Caco-2 (cell line): ENCODE data around the gene LRRC8B. TPM values are rescaled to one million over a fixed set of nuclear protein-coding genes. Genes with fewer than 3 reads are reported as not detected.

Experiments used
- BruUV-seq: library from RNA; stranded (reverse); fragments of 400-500 nt; replicated peaks from 2 replicates; lab custom pipeline; 2021; lab: Mats Ljungman, UMichigan
- CTCF ChIA-PET: fragments of 300-600 bp; sonication (Branson Sonifier 250); formaldehyde crosslinking; loops from one replicate; lab custom pipeline; 2022; ENCODE audit warnings: antibody characterized with exemption; lab: Charles Lee
- POLR2A ChIA-PET: fragments of 300-600 bp; sonication (Branson Sonifier 250); formaldehyde crosslinking; loops from one replicate; lab custom pipeline; 2022; ENCODE audit warnings: antibody characterized with exemption; lab: Charles Lee
- DNase-seq, 2 experiments: peaks; one replicate each; pipeline versions ENCODE4 v3.0.0 to v3.0.0-alpha.2; 2020 to 2022
- H3K27me3 ChIP-seq: replicated peaks from 2 replicates; pipeline ENCODE4 v1.6.0; 2011; ENCODE audit warnings: low read length; ENCODE audit not compliant: control insufficient read depth, insufficient read depth
- H3K36me3 ChIP-seq: 2 replicates; pipeline ENCODE4 v1.5.1; 2011; ENCODE audit warnings: low read length; ENCODE audit not compliant: control insufficient read depth, insufficient read depth
- H3K4me1 ChIP-seq: fragments of 250-450 bp; sonication (Bioruptor Pico); 2 replicates; pipeline ENCODE4 v1.5.1; 2020; ENCODE audit warnings: mild to moderate bottlenecking
- H3K4me3 ChIP-seq: 2 replicates; pipeline ENCODE4 v1.5.1; 2011; ENCODE audit warnings: low read depth, mild to moderate bottlenecking, control low read depth, low read length
- H3K9me3 ChIP-seq: fragments of 250-450 bp; sonication (Bioruptor Pico); 2 replicates; pipeline ENCODE4 v1.5.1; 2020; ENCODE audit warnings: mild to moderate bottlenecking, moderate library complexity
- H3K27ac Mint-ChIP-seq: one replicate; pipeline ENCODE4 v1.8.0; 2022; ENCODE audit warnings: mixed read lengths; ENCODE audit not compliant: unreplicated experiment
- H3K27me3 Mint-ChIP-seq: one replicate; pipeline ENCODE4 v1.8.0; 2022; ENCODE audit warnings: mixed read lengths; ENCODE audit not compliant: insufficient read depth, unreplicated experiment
- H3K36me3 Mint-ChIP-seq: one replicate; pipeline ENCODE4 v1.8.0; 2022; ENCODE audit warnings: mild to moderate bottlenecking, mixed read lengths; ENCODE audit not compliant: insufficient read depth, unreplicated experiment
- H3K4me1 Mint-ChIP-seq: one replicate; pipeline ENCODE4 v1.8.0; 2022; ENCODE audit warnings: low read depth, mixed read lengths; ENCODE audit not compliant: unreplicated experiment
- H3K4me3 Mint-ChIP-seq: one replicate; pipeline ENCODE4 v1.8.0; 2022; ENCODE audit warnings: mild to moderate bottlenecking, moderate library complexity, mixed read lengths; ENCODE audit not compliant: unreplicated experiment
- H3K9me3 Mint-ChIP-seq: one replicate; pipeline ENCODE4 v1.8.0; 2022; ENCODE audit warnings: mixed read lengths; ENCODE audit not compliant: unreplicated experiment
- CTCF ChIP-seq, 2 experiments: fragments of 200-600 bp in 1 of 2; IDR thresholded peaks; 1 replicate in 1 of 2; 2 replicates in 1 of 2; pipeline versions ENCODE4 v1.5.1 to v1.8.0; 2011 to 2022; ENCODE audit warnings: antibody characterized with exemption in 1 of 2, control low read depth in 1 of 2, inconsistent platforms in 1 of 2, low read depth in 1 of 2, low read length in 1 of 2, mild to moderate bottlenecking in 1 of 2, moderate library complexity in 1 of 2; ENCODE audit not compliant: insufficient read depth in 1 of 2, severe bottlenecking in 1 of 2, unreplicated experiment in 1 of 2
- intact Hi-C: fragments of 100-400 bp; cut with micrococcal nuclease; formaldehyde crosslinking; loops from one replicate; pipeline ENCODE4 v1.10.0; 2022; ENCODE audit not compliant: unreplicated experiment
- total RNA-seq: library from RNA; stranded (reverse); gene quantifications from 2 replicates; pipeline ENCODE4 v1.2.3, GENCODE V29; 2022

LRRC8B gene
- total RNA-seq, 1 experiment from 2014 or later, result 10.8 TPM

- Histone ChIP-seq H3K4me3 (no peak overlapping the region), H3K27me3 (no peaks in the 10 kb centered on the region), H3K9me3 (no peaks in the 10 kb centered on the region), H3K36me3 (no peaks in the 10 kb centered on the region), H3K4me1 (no peaks in the 10 kb centered on the region)
- Mint-ChIP-seq H3K27me3 (no peaks in the 10 kb centered on the region), H3K27ac (no peak overlapping the region), H3K9me3 (no peaks in the 10 kb centered on the region), H3K4me3 (no peak overlapping the region), H3K4me1 (no peaks in the 10 kb centered on the region), H3K36me3 (peaks cover 7% of the 10 kb centered on the region)
- DNase-seq, result no peak
- BruUV-seq, result no TSS peak
- POLR2A ChIA-PET, result no interaction called here
- CTCF ChIA-PET, result no interaction called here
- intact Hi-C loops, result no loop called here
- TF ChIP-seq CTCF (IDR thresholded peaks at IDR 0.05; ENCODE audit: insufficient read depth in 1 of 2, low read depth in 1 of 2, low read length in 1 of 2, severe bottlenecking in 1 of 2, unreplicated experiment in 1 of 2), result no peak
Measured at GRCh38 chr1:89580036-89580435, 55.4 kb downstream of the LRRC8B start.

GRCh38 chr1:89581859-89582258, 57.2 kb downstream of the LRRC8B start:
- Mint-ChIP-seq H3K4me3 (no peak overlapping the region), H3K9me3 (no peaks in the 10 kb centered on the region), H3K36me3 (peaks cover 7% of the 10 kb centered on the region), H3K27ac (no peak overlapping the region), H3K27me3 (no peaks in the 10 kb centered on the region), H3K4me1 (no peaks in the 10 kb centered on the region)
- intact Hi-C loops, result no loop called here
- no TSS peak for BruUV-seq
- no peaks in the 10 kb centered on the region for H3K9me3 ChIP-seq
- DNase-seq, result no peak
- no peak overlapping the region for H3K4me3 ChIP-seq
- POLR2A ChIA-PET, result no interaction called here
- TF ChIP-seq CTCF (IDR thresholded peaks at IDR 0.05; ENCODE audit: insufficient read depth in 1 of 2, low read depth in 1 of 2, low read length in 1 of 2, severe bottlenecking in 1 of 2, unreplicated experiment in 1 of 2), result no peak
- no peaks in the 10 kb centered on the region for H3K4me1 ChIP-seq
- no peaks in the 10 kb centered on the region for H3K27me3 ChIP-seq
- CTCF ChIA-PET, result no interaction called here
- no peaks in the 10 kb centered on the region for H3K36me3 ChIP-seq

- ChIA-PET POLR2A (no interaction called here), CTCF (no interaction called here)
- Histone ChIP-seq H3K4me3 (no peak overlapping the region), H3K27me3 (no peaks in the 10 kb centered on the region), H3K9me3 (no peaks in the 10 kb centered on the region), H3K36me3 (no peaks in the 10 kb centered on the region), H3K4me1 (no peaks in the 10 kb centered on the region)
- intact Hi-C loops, result no loop called here
- Mint-ChIP-seq H3K27ac (no peak overlapping the region), H3K4me3 (no peak overlapping the region), H3K4me1 (no peaks in the 10 kb centered on the region), H3K27me3 (no peaks in the 10 kb centered on the region), H3K36me3 (peaks cover 7% of the 10 kb centered on the region), H3K9me3 (no peaks in the 10 kb centered on the region)
- TF ChIP-seq CTCF (IDR thresholded peaks at IDR 0.05; ENCODE audit: insufficient read depth in 1 of 2, low read depth in 1 of 2, low read length in 1 of 2, severe bottlenecking in 1 of 2, unreplicated experiment in 1 of 2), result no peak
- no peak for DNase-seq
- BruUV-seq, result no TSS peak
Measured at GRCh38 chr1:89582571-89582970, 57.9 kb downstream of the LRRC8B start.
